Stimulated activated CD8-positive, alpha-beta memory T cell treated with anti-CD3 and anti-CD28 coated beads, Interleukin-12 subunit alpha, Interleukin-12 subunit beta, amount 100 ng/mL, for 4 hours (primary cell): ENCODE measurements around the gene KRTAP10-5.
"Not testable (repeated sequence)": the region's sequence is repeated elsewhere in the genome, so short reads cannot be mapped to it uniquely, and the experiment has no call there.

Source experiments
- DNase-seq: peaks from one replicate; pipeline ENCODE4 v3.0.0-alpha.2; 2020; ENCODE audit warnings: low read depth

The KRTAP10-5 gene

DNA sequence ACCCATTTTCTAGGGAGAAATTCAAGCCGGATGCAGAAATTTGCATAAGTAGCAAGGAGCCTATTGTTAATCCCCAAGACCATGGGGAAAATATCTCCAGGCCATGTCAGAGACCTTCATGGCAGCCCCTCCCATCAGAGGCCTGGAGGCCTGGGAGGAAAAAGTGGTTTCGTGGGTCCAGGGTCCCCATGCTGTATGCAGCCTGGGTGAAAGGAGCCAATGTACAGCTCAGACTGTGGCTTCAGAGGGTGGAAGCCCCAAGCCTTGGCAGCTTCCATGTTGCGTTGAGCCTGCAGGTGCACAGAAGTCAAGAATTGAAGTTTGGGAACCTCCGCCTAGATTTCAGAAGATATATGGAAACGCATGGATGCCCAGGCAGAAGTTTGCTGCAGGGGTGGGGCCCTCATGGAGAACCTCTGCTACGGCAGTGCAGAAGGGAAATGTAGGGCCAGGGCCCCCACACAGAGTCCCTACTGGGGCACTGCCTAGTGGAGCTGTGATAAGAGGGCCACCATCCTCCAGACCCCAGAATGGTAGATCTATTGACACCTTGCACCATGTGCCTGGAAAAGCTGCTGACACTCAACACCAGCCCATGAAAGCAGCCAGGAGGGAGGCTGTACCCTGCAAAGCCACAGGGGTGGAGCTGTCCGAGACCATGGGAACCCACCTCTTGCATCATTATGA is 29.9 kb upstream of the KRTAP10-5 start:
- DNase-seq = not testable (repeated sequence)

- no peak for DNase-seq
Measured at GRCh38 chr21:44609193-44609592, 28.8 kb upstream of the KRTAP10-5 start.

- DNase-seq = no peak
Measured at GRCh38 chr21:44606495-44606894, 26.1 kb upstream of the KRTAP10-5 start.

GRCh38 chr21:44603911-44604310 is 23.5 kb upstream of the KRTAP10-5 start:
- DNase-seq = no peak

GRCh38 chr21:44603109-44603875 is 22.9 kb upstream of the KRTAP10-5 start:
- DNase-seq = no peak

DNA sequence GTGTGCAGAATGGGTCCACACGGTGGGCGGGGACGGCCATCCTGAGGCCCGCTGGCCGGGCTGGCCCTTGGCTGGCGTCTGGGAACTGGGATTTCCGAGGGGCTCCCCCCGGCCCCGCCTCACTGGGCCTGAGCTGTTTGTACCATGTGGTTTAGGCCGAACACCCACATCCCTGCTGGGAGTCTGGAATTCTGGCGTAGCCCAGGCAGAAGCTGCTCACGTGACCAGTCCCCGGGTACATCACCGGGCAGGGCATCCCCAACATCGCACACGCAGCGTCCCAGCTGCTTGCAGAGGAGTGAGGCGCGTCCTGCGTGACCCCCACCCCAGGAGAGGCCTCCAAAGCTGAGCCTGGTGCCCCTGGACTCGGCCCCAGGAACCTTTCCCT is 22.1 kb upstream of the KRTAP10-5 start:
- DNase-seq = no peak

- no peak for DNase-seq
Measured at GRCh38 chr21:44601596-44602462, 21.4 kb upstream of the KRTAP10-5 start.

- DNase-seq = not testable (repeated sequence)
Measured at GRCh38 chr21:44601091-44601490, 20.7 kb upstream of the KRTAP10-5 start.

GRCh38 chr21:44600118-44600978 is 19.9 kb upstream of the KRTAP10-5 start, which contains the start of gene KRTAP10-7:
Gene KRTAP10-7, plus strand, starts transcription at chr21:44600597. Its CDS starts 25 bp downstream, at chr21:44600622.
- DNase-seq = not testable (repeated sequence)

DNA sequence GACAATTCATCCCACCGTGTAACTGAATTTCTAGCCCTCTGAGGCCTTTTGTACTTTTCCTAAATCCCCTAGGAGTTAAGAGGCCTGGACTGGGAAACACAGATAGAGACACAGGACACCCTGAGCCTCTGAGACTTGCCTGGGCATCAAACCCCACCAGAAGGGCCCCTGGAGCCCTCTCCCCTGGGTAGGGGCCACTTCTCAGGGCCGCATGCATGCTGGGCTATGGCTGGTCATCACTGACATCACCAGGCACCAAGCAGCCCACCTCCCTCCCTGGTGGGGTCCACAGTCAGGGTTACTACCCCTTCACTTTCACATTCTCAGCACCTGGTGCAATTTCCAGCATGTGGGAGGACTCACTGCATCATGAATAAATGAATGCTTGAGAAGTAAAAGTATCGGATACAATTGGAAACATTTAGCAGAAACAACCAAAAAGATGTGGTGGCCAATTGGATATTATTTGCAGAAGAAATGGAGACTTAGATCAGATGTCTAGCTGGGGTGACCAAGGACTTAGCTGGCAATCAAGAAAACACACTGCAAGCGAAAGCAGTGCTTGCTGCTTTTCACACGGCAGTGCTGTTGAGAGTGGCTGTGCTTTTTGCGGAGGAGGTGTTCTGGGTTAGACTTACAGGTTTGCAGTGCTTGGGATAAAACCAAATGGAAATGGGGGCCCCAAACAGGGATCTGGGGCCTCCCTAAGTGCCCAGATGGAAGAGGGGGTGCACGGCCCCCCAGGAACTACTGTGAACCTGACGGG is 19.0 kb upstream of the KRTAP10-5 start:
- DNase-seq = no peak

DNA sequence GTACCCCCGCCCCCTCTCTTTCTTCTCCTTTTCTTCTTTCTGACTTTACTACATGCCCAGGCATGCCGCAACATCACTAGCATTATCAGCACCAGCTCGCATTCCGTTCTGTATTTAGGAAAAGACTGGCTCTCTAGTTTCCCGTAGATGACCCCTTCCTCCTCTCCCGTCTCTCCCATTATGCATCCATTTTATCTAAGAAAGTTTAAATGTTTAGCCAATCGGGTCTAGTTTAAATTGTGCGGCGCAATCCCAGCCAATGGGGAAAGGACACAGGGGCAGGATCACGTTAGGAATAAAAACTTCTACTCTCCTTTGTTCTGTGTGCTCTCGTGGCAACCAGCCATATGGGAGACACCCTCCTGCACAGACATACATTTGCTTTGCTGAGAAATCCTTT is 17.7 kb upstream of the KRTAP10-5 start:
- no peak for DNase-seq

- no peak for DNase-seq
Measured at GRCh38 chr21:44596068-44596725, 15.8 kb upstream of the KRTAP10-5 start.

- no peak for DNase-seq
Measured at GRCh38 chr21:44595524-44595923, 15.1 kb upstream of the KRTAP10-5 start.

DNA sequence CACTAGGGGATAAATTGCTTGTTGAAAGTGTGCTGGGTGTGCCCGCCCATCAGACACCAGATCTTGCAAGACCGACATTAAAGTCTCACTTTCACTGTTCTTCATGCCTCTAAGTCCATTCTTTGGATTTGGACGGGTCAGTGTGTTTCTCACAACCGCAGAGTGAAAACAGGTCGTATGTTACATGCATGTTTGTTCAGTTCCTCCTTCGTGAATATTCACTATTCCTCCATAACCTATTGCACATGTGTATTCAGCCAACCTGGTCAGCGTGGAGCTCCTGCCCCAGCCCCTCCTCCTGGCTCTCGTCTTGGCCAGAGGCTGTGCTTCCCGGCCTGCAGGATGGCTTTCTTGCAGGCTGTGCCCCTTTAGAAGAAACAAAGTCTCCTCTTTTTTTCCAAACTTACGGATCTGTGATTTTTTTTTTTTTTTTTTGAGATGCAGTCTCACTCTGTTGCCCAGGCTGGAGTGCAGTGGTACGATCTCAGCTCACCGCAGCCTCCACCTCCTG is 14.1 kb upstream of the KRTAP10-5 start:
- DNase-seq = no peak

- no peak for DNase-seq
Measured at GRCh38 chr21:44593598-44594405, 13.4 kb upstream of the KRTAP10-5 start.

GRCh38 chr21:44592446-44593311 is 12.3 kb upstream of the KRTAP10-5 start, which contains the start of gene KRTAP10-6:
Gene KRTAP10-6, minus strand, starts transcription at chr21:44592505. Its CDS starts 21 bp downstream, at chr21:44592484.
- DNase-seq = no peak

- not testable (repeated sequence) for DNase-seq
Measured at GRCh38 chr21:44591801-44592130, 11.4 kb upstream of the KRTAP10-5 start.
